Activated T-cell treated with anti-CD3 and anti-CD28 coated beads, Interleukin-2, amount 50 U/mL, for 1 hour (primary cell): ENCODE measurements around the gene LPGAT1.

Source experiments
- DNase-seq: peaks from one replicate; pipeline ENCODE4 v3.0.0-alpha.2; 2020

LPGAT1 gene

DNA sequence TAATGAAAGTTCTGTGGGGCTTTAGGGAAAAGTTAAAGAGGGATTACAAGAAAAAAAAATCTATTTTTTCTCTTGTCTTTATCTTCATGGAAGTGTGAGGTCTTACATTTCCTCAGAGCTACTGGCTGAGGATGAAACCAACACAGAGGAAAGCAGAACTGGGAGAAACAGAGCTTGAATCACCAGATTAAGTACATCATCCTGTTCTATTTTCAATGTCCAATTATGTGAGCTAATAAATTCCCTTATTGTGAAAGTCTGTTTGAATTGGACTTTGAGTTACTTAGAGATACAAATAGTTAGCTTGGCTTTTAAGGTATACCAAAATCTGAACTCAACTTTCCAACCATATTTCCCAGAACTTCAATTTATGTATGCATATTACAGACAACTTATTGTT is 69.2 kb downstream of the LPGAT1 start:
- DNase-seq, result no peak

DNA sequence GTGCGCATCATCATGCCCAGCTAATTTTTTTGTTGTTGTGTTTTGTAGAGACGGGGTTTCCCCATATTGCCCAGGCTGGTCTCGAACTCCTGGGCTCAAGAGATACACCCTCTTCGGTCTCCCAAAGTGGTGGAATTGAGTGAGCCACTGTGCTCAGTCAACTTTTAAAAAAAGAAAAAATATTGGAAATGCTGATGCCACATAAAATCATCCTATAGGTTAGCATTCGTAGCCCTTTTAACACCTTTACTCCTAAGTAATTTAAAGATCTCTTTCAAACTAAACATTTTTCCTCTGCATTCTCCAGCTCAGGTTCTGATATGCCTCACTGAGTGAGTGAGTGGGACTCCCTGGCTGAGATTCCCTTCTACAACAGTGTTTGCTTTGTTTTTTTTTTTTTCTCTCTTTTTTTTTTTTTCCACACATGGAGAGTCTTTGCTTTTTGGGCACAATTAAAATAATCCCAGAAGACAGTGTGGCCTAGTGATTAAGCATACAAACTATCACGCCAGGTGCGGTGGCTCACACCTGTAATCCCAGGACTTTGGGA is 74.0 kb downstream of the LPGAT1 start:
- DNase-seq, result no peak

DNA sequence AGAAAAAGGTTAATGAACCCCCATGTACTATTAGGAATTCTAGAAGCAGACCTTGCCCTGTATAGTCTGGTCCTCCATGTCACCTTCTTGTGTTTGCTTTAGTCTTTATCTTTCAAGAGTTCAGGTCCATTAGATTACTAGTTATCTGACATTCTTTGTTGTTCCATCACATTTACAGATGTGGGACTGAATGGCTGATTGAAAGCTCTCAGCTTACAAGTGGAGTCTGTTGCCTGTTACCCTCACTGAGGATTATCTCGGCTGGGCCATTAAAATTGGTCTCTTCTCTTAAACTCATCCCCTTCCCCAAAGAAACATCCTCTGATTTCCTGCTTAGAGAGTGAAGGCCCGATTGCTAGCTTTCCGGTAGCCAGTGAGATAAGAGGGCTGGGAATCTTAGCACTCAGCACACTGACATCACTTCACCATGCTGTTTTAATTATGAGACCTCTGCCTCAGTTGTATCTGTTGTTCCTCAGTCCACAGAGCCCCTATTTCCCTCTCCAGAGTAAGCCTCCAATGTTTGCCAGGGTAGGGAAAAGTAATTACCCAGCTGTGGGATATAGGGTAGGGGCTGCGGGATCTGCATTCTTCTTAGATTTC is 76.8 kb downstream of the LPGAT1 start:
- DNase-seq, result no peak

DNA sequence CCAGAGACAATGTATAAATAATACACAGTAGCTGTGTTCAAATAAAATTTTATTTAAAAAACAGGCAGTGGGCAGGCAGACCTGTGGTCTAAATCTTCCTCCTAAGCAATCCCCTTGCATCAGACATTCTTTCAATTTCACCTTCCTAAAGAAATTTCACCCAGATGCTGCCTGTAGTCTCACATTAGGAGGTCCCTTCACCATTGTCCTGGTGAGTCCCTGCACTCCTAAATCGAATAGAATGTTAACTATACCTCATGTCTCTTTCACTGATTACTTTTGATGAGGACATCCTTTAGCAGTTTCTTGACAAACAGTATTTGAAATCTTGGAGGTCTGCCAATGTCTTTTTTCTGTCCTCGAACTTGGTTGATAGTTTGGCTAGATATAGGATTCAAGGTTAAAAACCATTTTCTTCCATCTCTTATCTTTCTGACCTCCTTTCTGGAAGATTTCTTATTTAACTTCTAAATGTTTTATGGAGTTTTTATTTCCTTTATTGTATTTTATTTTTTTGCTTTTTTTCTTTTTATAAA is 77.5 kb downstream of the LPGAT1 start:
- no peak for DNase-seq

DNA sequence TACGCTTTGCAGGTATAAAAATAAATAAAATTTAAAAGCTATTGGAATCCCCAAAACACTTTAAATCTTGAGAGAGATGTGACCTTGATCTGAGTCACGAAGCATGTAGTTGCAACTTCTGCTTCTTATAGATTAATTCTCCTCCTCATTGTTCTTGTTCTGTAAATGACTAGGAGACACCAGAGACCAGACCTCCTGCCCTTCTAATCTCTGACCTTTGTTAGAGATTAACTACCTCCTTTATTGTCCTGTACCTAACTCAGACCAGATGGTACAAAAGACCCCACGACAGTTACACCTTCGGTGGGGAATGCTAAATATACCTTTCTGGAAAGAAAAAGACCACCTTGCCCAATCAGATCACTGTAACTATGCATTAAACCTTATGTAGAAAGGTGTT is 78.2 kb downstream of the LPGAT1 start:
- no peak for DNase-seq

DNA sequence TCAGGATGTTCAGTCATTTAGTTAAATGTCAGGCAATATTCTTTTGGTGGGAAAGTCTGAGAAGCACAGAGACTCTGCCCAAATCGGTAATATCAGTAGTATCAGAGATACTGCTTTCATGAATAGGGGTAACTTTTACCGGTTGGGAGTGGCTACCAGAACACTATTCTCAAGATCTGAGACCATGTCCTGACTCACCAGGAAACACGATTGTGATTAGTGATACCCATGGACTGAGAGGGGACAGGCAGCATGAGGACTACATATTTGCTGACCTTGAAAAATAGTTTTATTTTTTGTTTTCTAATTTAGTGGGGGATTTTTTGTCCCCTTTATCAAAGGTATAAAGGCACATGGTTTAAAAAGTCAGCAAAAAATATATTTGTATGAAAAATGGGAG is 79.1 kb downstream of the LPGAT1 start:
- DNase-seq, result no peak

DNA sequence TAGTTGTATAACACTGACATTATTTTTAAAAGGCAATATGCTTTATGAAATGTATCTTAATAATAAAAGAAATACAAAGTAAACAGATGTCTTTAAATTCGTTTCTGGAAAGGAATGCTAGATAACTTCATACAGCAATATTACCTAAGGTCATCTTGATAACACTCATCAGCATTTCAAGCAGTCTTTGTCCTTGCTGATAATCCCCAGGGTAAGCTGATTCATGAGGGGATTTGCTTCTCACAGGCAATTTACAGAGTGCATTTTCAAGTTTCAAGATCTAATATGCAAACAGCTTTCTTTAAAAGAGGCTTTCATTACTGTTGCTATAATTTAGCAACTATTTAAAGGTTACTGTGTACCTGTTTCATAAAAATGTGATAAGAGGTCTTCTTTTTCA is 80.0 kb downstream of the LPGAT1 start:
- no peak for DNase-seq

DNA sequence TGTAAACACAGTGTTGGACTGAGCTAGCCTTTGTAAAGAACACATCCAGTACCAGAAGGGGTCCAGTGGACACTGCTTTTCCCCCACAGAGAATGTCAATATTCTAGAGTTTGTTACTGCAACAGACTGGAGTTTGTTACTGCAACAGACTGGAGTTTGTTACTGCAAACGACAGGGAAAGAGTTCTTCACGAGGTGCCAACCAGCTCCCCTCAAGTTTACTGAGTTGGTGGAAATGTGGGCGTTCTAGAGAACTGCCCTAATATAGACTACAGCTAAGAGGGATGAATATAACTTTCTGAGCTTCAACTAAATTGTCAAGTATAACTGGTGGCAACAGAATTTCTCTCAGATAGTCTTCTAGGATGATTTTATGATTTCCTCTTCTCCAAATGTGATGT is 81.3 kb downstream of the LPGAT1 start:
- no peak for DNase-seq

DNA sequence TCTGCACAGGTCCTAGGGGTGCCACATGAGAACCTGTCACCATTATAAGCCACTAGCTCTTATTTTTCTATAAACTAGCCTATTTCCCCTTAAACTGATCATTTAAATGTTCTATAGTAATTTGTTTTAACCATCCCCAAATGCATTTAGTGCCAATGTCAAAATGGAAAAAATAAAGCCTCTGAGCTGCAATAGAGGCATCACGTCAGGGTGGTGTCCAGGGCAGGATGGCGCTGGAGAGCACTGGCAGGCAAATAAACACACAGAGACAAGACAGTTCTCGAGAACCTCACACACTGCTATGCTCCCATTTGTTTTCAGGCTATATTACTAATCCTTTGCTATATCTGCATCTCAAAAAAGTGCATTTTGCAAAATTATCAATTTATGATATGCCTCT is 81.8 kb downstream of the LPGAT1 start:
- DNase-seq, result no peak

DNA sequence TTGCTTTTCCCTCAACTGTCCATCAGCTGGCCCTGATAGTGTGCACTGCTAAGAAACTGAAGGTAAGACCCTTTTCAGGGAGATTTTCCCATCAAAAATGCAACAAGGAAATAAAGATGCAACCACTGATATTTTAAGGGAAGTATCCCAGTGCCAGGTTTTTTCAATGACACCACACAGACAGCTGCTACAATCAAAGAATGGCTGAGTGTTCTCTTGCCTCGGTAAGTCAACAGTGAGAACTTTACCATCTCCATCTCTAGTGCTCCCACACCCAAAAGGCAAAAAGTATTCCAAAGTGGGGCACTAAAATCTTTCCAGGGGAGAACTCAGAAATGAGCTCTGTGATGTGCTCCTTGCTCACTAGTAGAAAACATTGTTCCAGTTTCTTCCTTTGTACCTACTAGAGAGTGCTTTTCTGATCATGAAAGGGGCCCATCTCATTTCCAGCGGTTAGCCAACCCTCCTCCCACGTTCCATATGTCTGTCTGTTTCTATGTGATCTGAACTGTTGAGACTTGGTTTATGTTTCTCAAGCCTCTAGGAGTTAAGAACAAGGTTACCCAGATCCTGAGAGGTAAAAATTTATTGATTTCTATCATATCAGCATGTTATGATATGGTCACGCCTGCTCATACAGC is 87.6 kb downstream of the LPGAT1 start:
- DNase-seq, result no peak

DNA sequence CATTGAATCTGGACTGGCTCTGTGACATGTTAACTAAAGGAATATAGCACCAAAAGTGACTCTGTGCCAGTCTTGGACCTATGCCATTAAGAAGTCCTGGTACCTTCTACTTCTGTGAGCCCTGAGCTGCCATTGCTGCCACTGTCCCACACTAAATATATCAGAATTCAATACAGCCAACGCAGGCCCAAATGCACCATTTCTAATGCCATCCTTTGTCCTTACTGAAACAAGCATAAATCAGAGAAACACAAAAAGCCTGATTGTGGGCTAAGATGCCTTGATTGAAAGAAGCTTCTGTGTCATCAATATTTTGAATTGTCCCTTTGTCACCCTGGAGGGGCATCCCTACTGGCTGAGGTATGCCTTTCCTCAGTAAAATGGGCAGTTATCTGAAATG is 88.3 kb downstream of the LPGAT1 start:
- no peak for DNase-seq

DNA sequence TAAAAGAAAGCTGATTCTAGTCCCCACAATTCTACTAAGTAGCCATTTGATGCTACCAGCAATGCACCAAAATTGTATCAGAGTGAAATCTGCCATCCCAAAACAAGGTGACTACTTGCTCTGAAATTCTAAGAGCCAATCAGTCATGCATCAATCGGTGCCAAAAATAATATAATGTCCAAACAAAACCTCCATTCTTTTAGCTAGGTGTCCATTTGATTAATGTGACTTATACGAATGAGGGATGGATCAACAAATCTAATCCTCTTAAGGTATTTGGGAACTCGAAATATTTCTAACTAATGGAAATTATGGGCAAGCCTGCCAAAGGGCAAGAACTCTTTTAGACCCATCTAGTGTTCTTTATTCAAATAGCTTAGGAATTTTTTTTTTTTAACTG is 88.8 kb downstream of the LPGAT1 start:
- no peak for DNase-seq

DNA sequence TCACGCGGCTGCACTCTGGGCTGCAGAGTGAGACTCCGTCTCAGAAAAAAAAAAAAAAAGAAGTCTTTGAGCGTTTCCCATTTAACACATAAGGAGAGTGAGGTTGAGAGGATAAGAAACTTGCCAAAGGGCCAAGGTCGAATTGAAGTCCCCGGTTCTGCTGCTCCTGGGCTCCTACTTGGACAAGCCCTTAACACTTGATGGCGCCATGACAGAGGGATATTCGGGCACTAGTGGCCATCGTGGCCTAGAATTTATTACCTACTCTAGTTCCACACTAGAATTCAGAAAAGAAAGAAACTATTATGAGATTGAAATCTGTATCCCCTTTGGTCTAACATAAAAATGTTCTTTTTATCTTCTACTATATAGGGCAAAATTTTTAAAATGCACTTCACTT is 89.4 kb downstream of the LPGAT1 start:
- no peak for DNase-seq

DNA sequence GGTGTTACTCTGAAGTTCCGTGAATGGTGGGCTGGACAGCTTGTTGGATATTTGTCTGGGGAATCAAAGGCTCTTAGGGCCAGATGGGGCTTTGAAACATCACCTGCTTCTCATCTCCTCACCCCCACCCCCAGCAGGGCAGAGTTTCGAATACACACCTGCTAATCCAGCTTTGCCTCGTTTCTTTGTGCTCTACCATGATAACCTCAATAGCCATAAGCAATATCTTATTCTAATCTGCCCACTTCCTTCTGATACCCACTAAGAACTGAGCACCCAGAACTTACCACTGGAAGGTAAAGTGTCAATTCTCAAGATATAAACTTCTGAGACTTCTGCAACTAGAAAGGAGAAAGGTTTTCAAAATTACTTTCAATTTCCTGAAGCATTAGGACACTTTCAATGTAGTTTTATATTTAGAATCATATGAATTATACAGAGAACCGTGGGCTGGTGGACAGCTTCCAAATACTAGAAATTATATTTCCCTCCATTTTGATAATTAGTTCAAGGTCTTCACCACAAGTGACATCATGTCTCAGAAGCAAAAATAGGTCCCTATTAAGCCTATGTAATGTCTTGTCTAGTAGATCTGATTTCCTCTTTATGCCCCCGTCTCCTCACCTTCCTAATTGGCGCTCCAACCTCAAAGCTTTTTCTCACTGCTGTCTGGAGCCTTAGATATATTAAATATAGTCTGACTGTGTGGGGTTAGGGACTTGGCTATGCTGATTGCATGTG is 90.7 kb downstream of the LPGAT1 start:
- DNase-seq, result no peak

DNA sequence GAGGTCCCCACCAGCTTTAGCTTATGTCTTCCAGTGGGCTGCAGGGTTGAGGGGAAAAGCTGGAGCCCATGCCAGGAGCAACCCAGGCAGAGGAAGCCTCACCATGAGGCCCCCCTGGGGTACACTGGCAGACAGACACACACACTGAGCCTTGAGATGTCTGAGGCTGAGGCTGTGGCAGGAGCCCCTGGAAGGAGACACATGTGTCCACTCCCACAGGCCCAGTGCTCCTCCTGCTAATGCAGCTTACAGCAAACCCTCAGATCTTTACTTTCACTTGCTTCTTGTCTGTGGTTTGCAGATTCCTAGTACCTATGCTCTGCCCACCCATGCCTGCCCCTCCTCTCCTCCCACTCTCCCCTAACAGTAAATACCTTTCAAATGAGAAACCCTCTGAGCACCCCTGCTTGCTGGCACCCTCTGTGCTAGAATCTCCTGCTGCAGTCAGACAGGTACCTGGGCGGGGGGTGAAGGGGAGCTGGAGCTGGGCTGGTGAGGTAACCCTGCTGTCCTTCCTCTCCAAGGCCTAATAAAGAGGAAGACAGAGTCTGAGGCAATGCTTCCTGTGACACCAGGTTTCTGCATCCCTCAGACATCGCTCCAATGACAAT is 91.8 kb downstream of the LPGAT1 start:
- DNase-seq, result no peak

DNA sequence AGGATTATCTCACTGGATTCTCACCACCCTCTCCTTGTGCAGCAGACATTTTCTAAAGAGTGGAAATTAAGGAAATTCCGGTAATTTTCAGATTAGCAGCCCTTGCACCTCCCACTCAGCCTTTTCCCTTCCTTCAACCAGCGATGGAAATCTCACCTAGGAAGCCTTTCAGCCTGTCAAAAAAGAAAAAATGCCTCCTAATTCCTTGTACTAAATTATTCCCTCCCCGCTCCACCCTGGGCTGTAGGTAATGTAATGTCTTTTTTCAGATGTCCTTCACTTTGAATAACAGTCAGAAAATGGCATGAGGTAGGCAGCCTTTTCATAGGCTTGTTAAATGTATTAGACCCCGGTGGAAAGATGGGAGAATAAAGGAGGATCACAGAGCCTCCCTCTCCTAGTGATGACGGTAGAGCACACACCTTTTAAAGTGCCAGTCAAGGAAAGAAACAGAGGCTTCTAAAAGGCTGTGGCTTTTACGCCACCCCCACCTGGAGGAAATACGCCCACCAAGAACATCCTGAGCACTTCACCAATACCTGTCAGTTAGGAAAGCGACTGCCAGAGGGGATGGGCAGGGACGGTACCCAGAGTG is 92.4 kb downstream of the LPGAT1 start:
- no peak for DNase-seq

DNA sequence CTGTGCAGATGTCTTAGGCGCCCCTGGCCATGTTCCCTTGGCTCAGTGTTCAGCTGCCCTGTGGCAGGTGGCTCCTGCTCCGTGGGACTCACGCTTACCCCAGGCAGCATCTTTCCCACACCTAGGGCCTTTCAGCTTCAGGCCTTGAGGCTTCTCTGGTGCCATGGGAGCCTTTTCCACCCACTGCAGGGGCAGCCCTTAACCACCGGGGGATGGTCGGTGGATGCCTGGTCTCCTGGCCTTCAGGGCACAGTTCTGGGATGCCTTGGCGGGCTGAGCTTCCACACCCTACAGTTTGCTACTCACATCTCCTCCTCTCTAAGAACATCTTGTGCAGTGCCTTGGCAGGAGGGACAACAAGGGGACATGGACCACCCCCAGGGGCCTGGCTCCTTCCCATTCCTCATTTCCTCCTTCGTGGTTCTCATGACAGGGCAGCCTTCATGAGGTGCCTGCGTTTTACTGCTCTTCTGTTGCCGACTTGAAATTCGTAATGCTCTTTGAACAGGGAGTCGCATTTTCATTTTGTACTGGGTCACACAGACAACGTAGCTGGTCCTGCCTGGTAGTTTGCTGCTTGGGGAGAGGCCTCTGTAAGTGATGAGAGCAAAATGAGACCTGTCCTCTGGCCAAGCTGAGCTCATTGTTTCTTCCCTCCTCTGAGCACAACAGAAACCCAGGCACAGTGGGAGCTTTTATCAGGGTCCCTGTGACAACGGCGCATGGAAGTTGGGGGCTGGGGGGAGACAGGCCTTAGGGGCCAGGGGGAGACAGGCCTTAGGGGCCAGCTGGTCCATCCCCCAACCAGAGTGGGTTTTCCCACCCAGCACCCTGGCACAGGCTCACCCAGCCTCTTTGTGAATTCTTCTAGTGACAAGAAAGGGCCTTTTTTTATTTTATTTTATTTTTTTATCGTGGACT is 93.2 kb downstream of the LPGAT1 start:
- DNase-seq, result no peak

DNA sequence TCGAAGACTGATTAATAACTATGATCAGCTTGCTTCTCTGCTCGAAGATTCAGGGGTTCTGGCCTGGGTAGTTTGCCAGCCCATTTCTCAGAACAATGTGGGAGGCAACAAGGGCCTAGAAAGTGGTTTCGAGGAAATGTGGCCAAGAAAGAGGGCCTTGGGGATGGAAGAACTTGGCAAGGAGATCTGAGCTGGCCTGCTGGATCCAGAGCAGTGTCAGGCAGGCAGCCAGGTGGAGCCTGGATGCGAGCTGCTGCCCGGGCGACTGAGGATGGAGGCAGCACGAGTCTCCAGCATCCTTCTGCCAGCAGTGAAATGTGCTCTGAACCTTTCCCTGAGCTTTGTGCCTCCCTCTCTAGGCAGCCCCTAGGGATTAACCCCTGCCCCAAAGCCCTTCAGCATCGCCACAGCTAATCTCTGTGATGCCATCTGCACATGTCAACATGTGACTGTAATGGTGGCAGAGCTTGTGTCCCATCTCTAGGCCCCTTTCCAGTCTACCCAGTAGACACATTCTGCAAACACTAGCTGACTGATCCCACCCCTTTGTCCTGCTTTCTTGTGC is 94.1 kb downstream of the LPGAT1 start:
- DNase-seq, result no peak

DNA sequence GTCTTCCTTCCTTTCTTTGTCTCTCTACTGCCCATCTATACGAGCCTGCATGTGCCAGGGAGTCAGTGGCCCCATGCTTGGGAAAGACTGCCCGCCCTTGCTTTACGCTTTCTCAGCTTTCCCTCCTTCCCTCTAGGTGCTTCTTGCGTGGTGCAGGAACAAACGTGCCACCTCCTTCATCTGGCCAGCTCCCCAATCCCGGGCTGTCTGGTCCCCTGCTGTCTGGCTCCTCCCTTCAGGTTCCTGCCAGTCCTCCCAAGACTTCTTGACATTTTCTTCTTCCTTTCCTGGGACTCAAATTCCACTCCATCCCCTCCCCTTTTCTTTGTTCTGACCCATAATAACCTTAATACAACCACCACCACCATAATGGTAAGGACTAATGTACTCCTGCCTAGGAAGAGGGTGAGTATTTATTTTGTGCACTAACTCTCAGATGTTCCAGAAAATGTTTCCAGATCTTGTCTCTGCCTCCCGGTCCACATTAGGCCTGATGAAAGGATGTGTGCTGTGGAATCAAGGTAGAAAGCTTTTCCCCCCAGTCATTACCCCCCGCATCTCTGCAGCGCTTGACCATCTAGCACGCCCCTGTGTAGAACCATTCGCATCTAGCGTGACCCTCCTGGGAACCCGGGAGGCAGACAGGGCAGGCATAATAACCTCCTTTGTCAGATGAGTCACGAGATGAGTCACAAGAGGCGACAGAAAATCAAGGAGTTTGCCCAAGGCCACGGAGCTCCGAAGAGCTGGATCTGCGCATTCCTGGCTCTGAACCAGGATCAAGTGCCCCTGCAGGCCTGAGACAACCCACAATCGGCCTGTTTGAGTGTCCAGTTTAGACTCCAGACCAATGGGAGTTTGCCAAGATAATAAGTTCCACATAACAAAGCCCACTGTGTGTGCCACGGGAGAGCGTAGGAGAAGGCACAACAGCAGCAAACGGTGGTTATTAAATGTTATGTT is 95.1 kb downstream of the LPGAT1 start:
- DNase-seq, result no peak

DNA sequence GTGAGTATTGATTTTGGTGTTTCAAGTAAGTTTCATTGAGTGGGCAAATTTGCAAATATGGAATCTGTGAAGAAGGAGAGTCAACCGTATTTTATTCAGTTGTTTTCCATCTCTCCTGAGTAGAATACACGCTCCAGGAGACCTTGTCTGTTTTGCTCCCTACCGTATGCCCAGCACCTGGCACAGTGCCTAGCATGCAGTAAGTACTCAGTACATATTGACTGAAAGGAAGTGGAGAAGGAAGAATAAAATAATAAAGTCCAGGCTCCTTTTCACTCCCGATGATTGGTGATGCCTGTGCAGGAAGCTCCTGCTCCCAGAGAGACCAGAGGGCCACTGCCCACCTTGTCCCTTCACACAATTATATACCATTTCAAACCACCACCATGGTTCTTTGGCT is 95.8 kb downstream of the LPGAT1 start:
- DNase-seq, result no peak
